ENCODE data around the gene ABHD2. TPM values are rescaled to one million over a fixed set of nuclear protein-coding genes. Genes with fewer than 3 reads are reported as not detected.
A peak's percentile ranks its signal among the peaks of the same experiment; 100 is the strongest.
"Not testable (repeated sequence)": the region's sequence is repeated elsewhere in the genome, so short reads cannot be mapped to it uniquely, and the experiment has no call there.

Gene ABHD2
- total RNA-seq, 1 donor from 2014 or later = 27.8 TPM

GRCh38 chr15:89139613-89140499 is 51.6 kb downstream of the ABHD2 start:
- DNase-seq = no peak

DNA sequence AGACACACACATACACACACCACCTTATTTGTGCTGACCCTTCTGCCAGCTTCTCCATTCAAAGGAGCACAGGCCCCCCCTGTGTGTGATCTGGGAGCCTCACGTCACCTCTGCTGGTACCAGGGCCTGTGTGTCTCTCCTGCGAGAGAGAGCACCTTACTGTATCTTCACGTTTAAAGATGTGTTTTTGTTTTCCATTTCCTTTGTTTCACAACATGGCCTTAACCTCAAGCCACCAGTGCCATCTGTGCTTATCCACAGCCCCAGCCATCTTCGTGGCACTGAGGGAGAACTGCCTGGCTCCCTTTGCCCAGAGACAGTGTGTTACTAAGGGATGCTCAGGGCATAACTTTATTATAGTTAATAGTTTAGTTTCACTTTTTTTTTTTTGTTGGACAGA is 52.3 kb downstream of the ABHD2 start:
- DNase-seq = no peak

DNA sequence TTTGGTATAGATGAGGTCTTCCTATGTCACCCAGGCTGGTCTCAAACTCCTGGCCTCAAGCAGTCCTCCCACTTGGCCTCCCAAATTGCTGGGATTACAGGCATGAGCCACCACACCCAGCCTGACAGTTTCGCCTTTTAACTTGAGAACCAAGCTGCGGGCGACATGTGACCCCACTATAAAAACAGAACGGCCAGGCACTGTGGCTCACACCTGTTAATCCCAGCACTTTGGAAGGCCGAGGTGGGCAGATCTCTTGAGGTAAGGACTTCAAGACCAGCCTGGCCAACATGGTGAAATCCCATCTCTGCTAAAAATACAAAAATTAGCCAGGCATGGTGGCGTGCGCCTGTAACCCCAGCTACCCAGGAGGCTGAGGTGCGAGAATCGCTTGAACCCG is 52.9 kb downstream of the ABHD2 start:
- not testable (repeated sequence) for DNase-seq

DNA sequence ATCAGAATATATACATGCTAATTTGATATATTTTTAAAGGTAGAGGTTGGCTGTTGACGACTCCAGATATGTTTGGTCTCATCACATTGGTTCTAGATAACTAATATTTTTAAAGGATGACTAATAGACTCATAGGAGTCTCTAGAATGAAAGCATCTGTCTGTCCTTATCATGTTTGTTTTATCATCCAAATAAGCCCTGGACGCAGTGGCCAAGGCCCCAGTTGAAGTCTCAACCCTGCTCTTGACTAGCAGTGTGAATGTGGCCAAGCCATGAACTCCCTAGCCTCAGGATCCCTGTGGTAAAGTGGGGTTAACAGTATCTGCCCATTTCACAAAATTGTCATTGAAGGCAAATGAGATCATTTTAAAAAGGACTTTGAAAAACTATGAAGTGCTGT is 53.6 kb downstream of the ABHD2 start:
- DNase-seq = no peak

DNA sequence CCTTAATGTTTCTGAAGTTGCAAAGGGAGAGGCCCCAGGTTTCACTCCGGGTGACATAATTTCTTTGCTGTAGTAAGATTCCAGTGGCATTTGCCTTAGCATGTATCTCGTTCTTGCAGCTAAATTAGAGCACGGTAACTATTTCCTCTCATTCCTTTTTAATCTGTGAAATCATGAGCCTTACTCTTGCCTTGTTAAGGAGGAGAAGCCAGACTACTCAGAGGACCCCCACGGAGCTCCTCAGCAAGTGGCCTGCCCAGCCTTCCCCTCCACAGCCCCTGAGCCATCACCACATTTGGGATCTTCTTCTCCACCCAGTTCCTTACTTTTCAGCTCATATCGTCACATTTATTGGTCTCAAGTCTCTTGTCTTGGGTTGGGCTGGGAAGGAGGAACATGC is 54.2 kb downstream of the ABHD2 start:
- no peak for DNase-seq

DNA sequence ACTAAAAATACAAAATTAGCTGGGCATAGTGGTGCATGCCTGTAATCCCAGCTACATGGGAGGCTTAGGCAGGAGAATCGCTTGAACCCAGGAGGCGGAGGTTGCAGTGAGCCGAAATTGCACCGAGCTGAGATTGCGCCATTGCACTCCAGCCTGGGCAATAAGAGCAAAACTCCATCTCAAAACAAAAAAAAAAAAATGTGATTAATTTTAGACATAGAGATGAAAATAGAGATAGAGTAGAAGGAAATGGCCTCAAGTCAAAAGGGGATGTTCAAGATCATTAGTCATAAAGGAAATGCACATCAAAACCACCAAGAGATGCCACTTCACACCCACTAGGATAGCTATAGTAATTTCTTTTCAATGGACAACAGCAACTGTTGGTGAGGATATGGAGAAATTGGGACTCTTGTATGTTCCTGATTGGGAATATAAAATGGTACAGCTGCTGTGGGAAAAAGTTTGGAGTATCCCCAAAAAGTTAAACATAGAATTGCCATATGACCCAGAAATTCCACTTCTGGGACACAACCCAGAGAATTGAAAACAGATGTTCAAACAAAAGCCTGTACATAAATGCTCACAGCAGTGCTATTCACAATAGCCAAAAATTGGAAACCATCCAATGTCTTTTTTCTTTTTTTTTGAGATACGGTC is 55.4 kb downstream of the ABHD2 start:
- peak; percentile 95 for DNase-seq

GRCh38 chr15:89144491-89144890 is 56.2 kb downstream of the ABHD2 start:
- DNase-seq = no peak

DNA sequence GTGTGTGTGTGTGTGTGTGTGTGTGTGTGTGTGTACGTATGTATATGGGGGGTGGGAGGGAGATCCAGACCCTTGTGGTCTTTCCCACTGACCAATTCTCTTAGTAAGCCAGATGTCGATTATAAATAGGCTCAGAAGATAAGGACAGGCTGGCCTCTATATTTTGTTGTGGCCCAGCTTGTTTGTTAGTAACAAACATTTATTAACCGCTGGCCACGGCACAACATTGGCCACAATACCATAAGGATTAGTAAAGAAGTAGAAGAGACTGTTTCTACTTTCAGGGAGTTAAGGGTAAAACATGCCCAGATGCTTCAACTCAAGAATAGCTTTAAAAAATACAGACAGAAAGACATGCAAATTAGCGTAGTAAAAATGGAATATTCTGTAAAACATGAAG is 58.1 kb downstream of the ABHD2 start:
- no peak for DNase-seq

GRCh38 chr15:89148126-89148525 is 59.9 kb downstream of the ABHD2 start:
- no peak for DNase-seq

- DNase-seq = no peak
These were observed 61.3 kb downstream of the ABHD2 start for GRCh38 chr15:89149501-89150101.

DNA sequence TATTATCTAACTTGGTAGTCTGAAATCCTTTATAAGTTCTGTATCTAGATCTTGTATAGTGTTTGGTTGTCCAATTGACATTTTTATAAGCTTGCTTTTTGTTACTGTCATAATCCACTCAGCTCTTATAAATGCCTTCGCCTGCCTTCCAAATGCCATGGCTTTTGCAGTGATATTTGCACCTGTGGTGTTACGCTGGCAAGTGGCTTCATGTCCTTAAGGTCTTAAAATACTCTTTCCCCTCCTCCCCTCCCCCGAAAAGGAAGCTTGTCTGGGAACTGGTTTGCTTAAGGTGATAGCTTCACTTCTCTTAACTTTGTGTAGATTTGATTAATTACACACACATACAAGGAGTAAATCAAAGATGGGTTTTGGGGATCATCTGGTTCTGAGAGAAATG is 62.0 kb downstream of the ABHD2 start:
- no peak for DNase-seq

- peak; percentile 55 for DNase-seq
These were observed 62.8 kb downstream of the ABHD2 start for GRCh38 chr15:89150762-89151664.

DNA sequence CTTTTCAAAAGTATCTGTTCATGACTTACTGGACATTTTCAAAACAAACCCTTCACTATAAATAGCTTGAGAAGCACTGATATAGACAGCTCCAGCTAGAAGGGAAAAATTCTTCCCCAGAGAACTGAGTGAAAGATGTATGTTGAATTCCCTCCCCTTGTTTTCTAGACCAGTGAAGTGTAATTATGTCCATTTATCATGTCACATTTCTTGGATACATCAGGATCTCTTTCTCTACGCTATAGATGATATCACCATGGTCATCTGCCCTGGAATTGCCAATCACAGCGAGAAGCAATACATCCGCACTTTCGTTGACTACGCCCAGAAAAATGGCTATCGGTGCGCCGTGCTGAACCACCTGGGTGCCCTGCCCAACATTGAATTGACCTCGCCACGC is 66.9 kb downstream of the ABHD2 start:
- DNase-seq = no peak

DNA sequence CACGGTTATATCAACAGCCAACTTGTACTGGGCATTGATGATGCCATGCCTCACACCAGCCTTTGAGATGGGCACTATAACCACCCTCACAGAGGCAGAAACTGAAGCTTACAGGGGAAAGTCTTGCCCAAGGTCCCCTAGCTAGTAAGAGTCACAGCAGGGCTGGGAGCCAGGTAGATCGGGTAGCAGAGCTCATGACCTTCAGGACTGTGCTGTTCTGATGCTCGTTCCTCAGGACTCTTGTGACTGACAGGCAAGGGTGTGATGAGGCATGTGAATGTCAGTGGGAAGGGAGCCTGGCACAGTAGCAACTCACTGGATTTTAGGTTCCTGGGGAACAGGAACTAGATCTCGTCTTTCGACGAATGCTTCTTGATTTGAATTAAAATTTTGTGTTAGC is 67.4 kb downstream of the ABHD2 start:
- DNase-seq = no peak

DNA sequence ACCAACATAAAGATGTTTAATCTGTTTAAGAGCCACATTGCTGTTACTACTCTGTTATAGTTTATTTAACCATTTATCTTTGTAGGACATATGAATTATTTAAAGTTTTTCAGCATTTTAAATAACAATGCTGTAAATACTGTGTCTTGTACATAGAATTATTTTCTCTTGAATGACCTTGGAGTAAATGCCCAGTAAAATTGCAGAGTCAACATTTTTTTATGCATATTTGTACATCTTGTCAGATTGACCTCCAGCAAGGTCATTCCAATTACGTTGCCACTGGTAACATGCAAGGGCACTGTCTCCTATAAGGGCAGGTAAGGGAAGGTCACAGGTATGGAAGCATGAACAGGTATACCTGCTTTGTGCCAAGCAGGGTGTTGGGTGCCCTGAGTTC is 68.8 kb downstream of the ABHD2 start:
- no peak for DNase-seq

- no peak for DNase-seq
These were observed 69.8 kb downstream of the ABHD2 start for GRCh38 chr15:89157918-89158564.

DNA sequence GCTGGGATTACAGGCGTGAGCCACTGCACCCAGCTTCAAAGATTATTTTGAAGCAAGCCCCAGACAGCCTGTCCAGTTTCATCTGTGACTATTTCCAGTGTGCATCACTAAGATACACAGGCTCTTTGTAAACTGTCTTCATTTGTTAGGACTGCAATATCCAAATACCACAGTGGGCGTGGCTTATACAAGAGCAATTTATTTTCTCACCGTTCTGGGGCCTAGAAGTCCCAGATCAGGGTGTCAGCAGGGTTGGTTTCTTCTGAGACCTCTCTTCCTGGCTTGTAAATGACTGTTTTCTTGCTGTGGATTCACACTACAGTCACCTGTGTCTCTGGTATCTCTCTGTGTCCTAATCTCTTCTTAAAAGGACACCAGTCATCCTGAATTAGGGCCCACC is 73.4 kb downstream of the ABHD2 start:
- DNase-seq = no peak

DNA sequence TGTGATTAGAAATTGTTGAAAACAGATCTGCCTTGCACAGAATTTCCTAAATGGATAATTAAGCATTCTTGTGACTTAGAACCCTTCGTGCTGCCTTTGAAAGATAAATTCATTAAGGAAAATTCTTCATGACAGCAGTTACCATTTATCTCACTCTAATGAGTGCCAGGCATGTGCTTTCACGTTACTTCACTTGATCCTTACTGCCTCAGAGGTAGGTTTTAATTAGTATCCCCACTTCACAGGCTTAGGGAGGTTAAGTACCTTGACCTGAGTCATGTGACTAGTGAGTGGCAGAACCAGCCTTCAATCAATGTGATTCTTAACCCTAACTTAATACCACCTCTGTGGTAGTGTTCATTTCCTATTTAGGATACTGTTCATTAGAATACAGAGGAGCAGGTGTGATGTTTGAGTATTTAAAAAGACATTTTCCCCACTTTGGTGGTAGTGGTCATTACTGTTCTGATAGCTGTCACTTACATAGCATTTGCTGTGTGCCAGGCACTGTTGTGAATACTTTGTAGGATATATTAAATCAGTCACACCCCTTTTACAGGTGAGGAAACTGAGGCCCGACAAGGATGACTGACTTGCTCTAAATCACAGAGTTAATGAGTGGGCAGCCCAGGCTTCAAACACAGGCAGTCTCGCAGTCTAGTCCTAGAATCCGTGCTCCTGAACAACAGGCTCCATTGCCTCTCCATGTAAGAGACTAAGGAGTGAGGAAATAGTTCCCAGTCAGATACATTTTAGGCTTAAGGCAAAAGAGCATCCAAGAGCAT is 75.2 kb downstream of the ABHD2 start:
- DNase-seq = no peak

GRCh38 chr15:89164712-89165211 is 76.5 kb downstream of the ABHD2 start:
- DNase-seq = no peak

- DNase-seq = no peak
These were observed 77.4 kb downstream of the ABHD2 start for GRCh38 chr15:89165677-89166076.

Data from skin of body (tissue), 2 donors.